ENCODE results near the gene GMIP. TPM values are rescaled to one million over a fixed set of nuclear protein-coding genes. Genes with fewer than 3 reads are reported as not detected.

GMIP gene
- total RNA-seq, 1 donor from 2014 or later: 4.8 TPM

GRCh38 chr19:19657397-19657783 lies 13.9 kb upstream of the GMIP start:
- no peak for DNase-seq (ENCODE audit: low read depth in 2 of 2)

GRCh38 chr19:19656451-19657396 lies 13.3 kb upstream of the GMIP start:
- no peak for DNase-seq (ENCODE audit: low read depth in 2 of 2)

- no peak for DNase-seq (ENCODE audit: low read depth in 2 of 2)
Observed at GRCh38 chr19:19655641-19656343, 12.3 kb upstream of the GMIP start.

- no peak for DNase-seq (ENCODE audit: low read depth in 2 of 2)
Observed at GRCh38 chr19:19655051-19655594, 11.7 kb upstream of the GMIP start.

GRCh38 chr19:19654441-19654840 lies 11.0 kb upstream of the GMIP start:
- DNase-seq (ENCODE audit: low read depth in 2 of 2): no peak

GRCh38 chr19:19653597-19654147 lies 10.2 kb upstream of the GMIP start:
- DNase-seq (ENCODE audit: low read depth in 2 of 2): no peak

- DNase-seq (ENCODE audit: low read depth in 2 of 2): no peak
Observed at GRCh38 chr19:19652482-19653295, 9.2 kb upstream of the GMIP start.

- DNase-seq (ENCODE audit: low read depth in 2 of 2): no peak
Observed at GRCh38 chr19:19651076-19651475, 7.6 kb upstream of the GMIP start.

- no peak for DNase-seq (ENCODE audit: low read depth in 2 of 2)
Observed at GRCh38 chr19:19650331-19650730, 6.9 kb upstream of the GMIP start.

GRCh38 chr19:19649580-19649995 lies 6.1 kb upstream of the GMIP start:
- no peak for DNase-seq (ENCODE audit: low read depth in 2 of 2)

- no peak for DNase-seq (ENCODE audit: low read depth in 2 of 2)
Observed at GRCh38 chr19:19649155-19649554, 5.7 kb upstream of the GMIP start.

GRCh38 chr19:19647037-19647835 lies 3.8 kb upstream of the GMIP start:
- no peak for DNase-seq (ENCODE audit: low read depth in 2 of 2)

GRCh38 chr19:19645233-19645870 lies 1.9 kb upstream of the GMIP start:
- no peak for DNase-seq (ENCODE audit: low read depth in 2 of 2)

GRCh38 chr19:19644054-19644388 lies 564 bp upstream of the GMIP start:
- DNase-seq (ENCODE audit: low read depth in 2 of 2): no peak

GRCh38 chr19:19642506-19643157 lies 825 bp downstream of the GMIP start:
- DNase-seq (ENCODE audit: low read depth in 2 of 2): peak; percentile 15 to 24

- no peak for DNase-seq (ENCODE audit: low read depth in 2 of 2)
Observed at GRCh38 chr19:19637523-19638251, 5.8 kb downstream of the GMIP start.

GRCh38 chr19:19637186-19637522 lies 6.3 kb downstream of the GMIP start:
- DNase-seq (ENCODE audit: low read depth in 2 of 2): no peak

GRCh38 chr19:19636573-19637185 lies 6.8 kb downstream of the GMIP start:
- DNase-seq (ENCODE audit: low read depth in 2 of 2): no peak

- no peak for DNase-seq (ENCODE audit: low read depth in 2 of 2)
Observed at GRCh38 chr19:19635313-19635702, 8.1 kb downstream of the GMIP start.

All from lung microvascular endothelial cell (primary cell).